Sigmoid colon (tissue), 4 donors: ENCODE results near the gene MED26.

ENCODE experiments used
- CTCF ChIP-seq, 4 experiments: fragments of 450-650 bp in 3 of 4; fragments of 200-600 bp in 1 of 4; IDR thresholded peaks; one replicate each; pipeline ENCODE4 v1.5.1; 2016 to 2019; ENCODE audit warnings: antibody characterized with exemption in 4 of 4, mild to moderate bottlenecking in 3 of 4, moderate library complexity in 2 of 4
- POLR2A ChIP-seq, 2 donors: fragments of 450-650 bp; IDR thresholded peaks; one replicate each; pipeline ENCODE4 v1.6.1; 2016; ENCODE audit warnings: antibody characterized with exemption in 2 of 2, mild to moderate bottlenecking in 2 of 2, moderate library complexity in 2 of 2
- POLR2AphosphoS5 ChIP-seq, 4 donors: sonication (generic); formaldehyde crosslinking; IDR thresholded peaks; one replicate each; pipeline ENCODE4 v1.6.1; 2017; ENCODE audit warnings: antibody characterized with exemption in 4 of 4

GRCh38 chr19:16604615-16605014 is 23.4 kb downstream of the MED26 start:
- TF ChIP-seq CTCF (IDR thresholded peaks at IDR 0.05): no peak
- TF ChIP-seq POLR2A (IDR thresholded peaks at IDR 0.05): no peak
- no peak for TF ChIP-seq POLR2AphosphoS5 (IDR thresholded peaks at IDR 0.05)
